ENCODE results near the gene CPN2.
A peak's percentile ranks its signal among the peaks of the same experiment; 100 is the strongest.

CPN2 gene

GRCh38 chr3:194313560-194314387, 37.4 kb downstream of the CPN2 start:
- DNase-seq (ENCODE audit: extremely low spot score): no peak
- POLR2A ChIA-PET: interaction anchor here (1.1 to 3.0 kb wide), 5 partner anchors 114 to 533 kb away, joined by 3 to 14 read pairs (median 10); partner anchors contain the start of gene HES1
- no peak for TF ChIP-seq ELF4 (IDR thresholded peaks at IDR 0.05)
- no peak for TF ChIP-seq BHLHE40 (IDR thresholded peaks at IDR 0.05; ENCODE audit: borderline replicate concordance)
- TF ChIP-seq LEF1 (IDR thresholded peaks at IDR 0.05; ENCODE audit: borderline replicate concordance): no peak
- TF ChIP-seq FOXA1 (IDR thresholded peaks at IDR 0.05): no peak
- CTCF ChIA-PET: interaction anchor here (0.8 kb wide), 1 partner anchor 92 kb away, joined by 3 read pairs; no protein-coding TSS in a partner anchor

DNA sequence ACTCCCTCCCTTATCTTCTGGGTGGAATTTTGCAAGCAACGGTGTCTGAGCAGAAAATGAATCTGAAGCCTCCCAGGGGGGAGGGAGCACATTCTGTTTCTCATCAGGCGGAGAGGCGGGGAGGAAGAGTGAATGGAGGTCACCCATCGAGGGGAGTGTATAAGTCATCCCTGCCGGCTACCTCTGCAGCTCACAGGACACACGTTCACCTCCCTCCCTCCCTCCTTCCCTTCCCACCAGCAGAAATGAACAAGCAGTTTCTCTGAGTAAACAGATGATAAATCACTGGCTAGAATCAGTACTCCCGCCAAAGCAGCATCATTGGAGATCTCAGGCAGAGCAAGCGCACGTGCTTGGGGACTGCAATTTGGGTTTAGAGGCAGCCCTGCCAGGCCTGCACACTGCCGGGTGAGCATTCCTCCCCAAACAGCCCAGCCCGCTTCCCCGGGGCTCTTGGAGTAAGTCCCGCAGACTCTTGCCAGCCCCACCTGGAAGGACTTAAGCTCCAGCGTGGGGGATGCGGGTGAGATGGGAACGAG, 38.3 kb downstream of the CPN2 start:
- DNase-seq (ENCODE audit: extremely low spot score): no peak

GRCh38 chr3:194312186-194312742, 38.9 kb downstream of the CPN2 start:
- TF ChIP-seq L3MBTL2 (conservative IDR thresholded peaks at IDR 0.05) (no peak), CTBP1 (IDR thresholded peaks at IDR 0.05; ENCODE audit: borderline replicate concordance) (no peak), HDGF (IDR thresholded peaks at IDR 0.05; ENCODE audit: borderline replicate concordance) (no peak), TARDBP (IDR thresholded peaks at IDR 0.05) (no peak)
- ChIA-PET CTCF (no interaction called here), POLR2A (interaction anchor here (1.4 to 3.0 kb wide), 2 partner anchors 173 to 532 kb away, joined by 4 to 11 read pairs; no protein-coding TSS in a partner anchor)
- DNase-seq (ENCODE audit: extremely low spot score): no peak

More for the DNA sequence above, 38.3 kb downstream of the CPN2 start:
- POLR2A ChIA-PET: interaction anchor here (1.1 to 3.0 kb wide), 5 partner anchors 113 to 532 kb away, joined by 3 to 14 read pairs (median 10); partner anchors contain the start of gene HES1
- CTCF ChIA-PET: no interaction called here
- TF ChIP-seq SP1 (IDR thresholded peaks at IDR 0.05) (no peak), L3MBTL2 (conservative IDR thresholded peaks at IDR 0.05) (0 out of 2 replicates have a peak, but pooled peaks have one; percentile 16)

DNA sequence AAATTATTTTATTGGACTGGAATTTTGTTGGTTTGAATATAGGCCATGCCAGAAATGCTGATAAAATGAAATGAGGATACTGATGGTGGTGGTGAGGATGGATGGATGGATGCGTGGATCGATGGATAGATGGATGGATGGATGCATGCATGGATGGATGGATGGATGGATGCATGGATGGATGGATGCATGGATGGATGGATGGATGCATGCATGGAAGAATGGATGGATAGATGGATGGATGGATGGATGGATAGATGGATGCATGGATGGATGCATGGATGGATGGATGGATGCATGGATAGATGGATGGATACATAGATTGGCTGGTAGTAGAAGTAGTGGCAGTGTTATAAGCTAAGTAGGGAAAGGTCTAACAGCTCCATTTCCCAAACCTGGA, 40.1 kb downstream of the CPN2 start:
- ChIA-PET CTCF (no interaction called here), POLR2A (interaction anchor here (0.8 to 1.1 kb wide), 2 partner anchors 14 to 175 kb away, joined by 3 read pairs; partner anchors contain the start of gene HES1)
- TF ChIP-seq, protein P1, sequence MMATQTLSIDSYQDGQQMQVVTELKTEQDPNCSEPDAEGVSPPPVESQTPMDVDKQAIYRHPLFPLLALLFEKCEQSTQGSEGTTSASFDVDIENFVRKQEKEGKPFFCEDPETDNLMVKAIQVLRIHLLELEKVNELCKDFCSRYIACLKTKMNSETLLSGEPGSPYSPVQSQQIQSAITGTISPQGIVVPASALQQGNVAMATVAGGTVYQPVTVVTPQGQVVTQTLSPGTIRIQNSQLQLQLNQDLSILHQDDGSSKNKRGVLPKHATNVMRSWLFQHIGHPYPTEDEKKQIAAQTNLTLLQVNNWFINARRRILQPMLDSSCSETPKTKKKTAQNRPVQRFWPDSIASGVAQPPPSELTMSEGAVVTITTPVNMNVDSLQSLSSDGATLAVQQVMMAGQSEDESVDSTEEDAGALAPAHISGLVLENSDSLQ (IDR thresholded peaks at IDR 0.05): no peak
- TF ChIP-seq L3MBTL2 (conservative IDR thresholded peaks at IDR 0.05): no peak
- TF ChIP-seq HDGF (IDR thresholded peaks at IDR 0.05; ENCODE audit: borderline replicate concordance): no peak
- TF ChIP-seq FOXK2 (IDR thresholded peaks at IDR 0.05): no peak
- no peak for TF ChIP-seq ELF4 (IDR thresholded peaks at IDR 0.05)
- no peak for TF ChIP-seq NFRKB (IDR thresholded peaks at IDR 0.05)
- TF ChIP-seq SP1 (IDR thresholded peaks at IDR 0.05): no peak
- no peak for TF ChIP-seq SUZ12 (IDR thresholded peaks at IDR 0.05)
- TF ChIP-seq LEF1 (IDR thresholded peaks at IDR 0.05; ENCODE audit: borderline replicate concordance): no peak
- no peak for TF ChIP-seq BHLHE40 (IDR thresholded peaks at IDR 0.05; ENCODE audit: borderline replicate concordance)
- TF ChIP-seq CTBP1 (IDR thresholded peaks at IDR 0.05; ENCODE audit: borderline replicate concordance): no peak
- no peak for TF ChIP-seq FOXA1 (IDR thresholded peaks at IDR 0.05)
- TF ChIP-seq TARDBP (IDR thresholded peaks at IDR 0.05): no peak
- TF ChIP-seq FOXM1 (IDR thresholded peaks at IDR 0.05; ENCODE audit: borderline replicate concordance): no peak
- no peak for TF ChIP-seq ARNT (IDR thresholded peaks at IDR 0.05)
- no peak for TF ChIP-seq ZNF384 (IDR thresholded peaks at IDR 0.05)

DNA sequence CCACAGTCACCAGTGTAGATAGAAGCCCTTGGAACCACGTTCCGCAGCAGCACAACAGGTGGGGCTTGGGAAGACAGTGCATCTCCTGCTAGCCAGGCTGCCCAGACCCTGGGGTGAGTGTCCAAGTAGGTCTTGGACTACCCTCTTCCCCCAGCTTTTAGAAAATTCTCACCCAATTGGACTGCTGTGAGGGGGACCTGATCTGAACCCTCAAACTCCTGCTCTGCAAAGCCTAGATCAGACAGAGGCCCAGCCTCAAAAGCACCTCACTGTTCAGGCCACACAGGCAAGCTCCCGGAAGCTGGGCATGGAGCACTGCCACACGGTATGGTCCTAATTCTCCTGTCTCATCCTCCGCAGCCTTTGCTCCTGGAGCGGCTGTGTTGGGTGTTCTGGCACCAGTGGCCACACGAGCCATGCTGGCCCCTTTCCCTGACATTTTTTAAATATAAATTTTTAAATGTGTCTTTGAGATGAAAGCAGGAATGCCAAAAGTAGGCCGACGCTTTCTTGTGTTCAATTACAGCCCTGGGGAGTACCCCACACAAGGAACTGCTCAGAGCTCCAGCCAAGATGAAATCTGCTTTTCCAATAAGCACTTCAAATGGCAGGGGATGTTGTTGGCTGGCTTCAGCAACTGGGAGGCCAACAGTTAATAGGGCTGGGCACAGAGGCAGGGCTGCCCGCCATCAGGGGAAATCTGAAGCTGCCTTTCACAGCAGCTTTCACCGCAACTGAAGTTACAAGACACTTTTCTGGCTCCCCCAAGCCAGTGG, 40.9 kb downstream of the CPN2 start:
- DNase-seq (ENCODE audit: extremely low spot score): no peak
- POLR2A ChIA-PET: interaction anchor here (1.1 kb wide), 2 partner anchors 11 to 13 kb away, joined by 3 read pairs; no protein-coding TSS in a partner anchor
- TF ChIP-seq TARDBP (IDR thresholded peaks at IDR 0.05) (no peak), SUZ12 (IDR thresholded peaks at IDR 0.05) (no peak), SP1 (IDR thresholded peaks at IDR 0.05) (no peak), FOXM1 (IDR thresholded peaks at IDR 0.05; ENCODE audit: borderline replicate concordance) (no peak), L3MBTL2 (conservative IDR thresholded peaks at IDR 0.05) (no peak)
- CTCF ChIA-PET: interaction anchor here (1.5 kb wide), 1 partner anchor 12 kb away, joined by 5 read pairs; no protein-coding TSS in a partner anchor

More for the DNA sequence above, 40.1 kb downstream of the CPN2 start:
- no peak for DNase-seq (ENCODE audit: extremely low spot score)

- TF ChIP-seq TARDBP (IDR thresholded peaks at IDR 0.05): no peak
- no peak for DNase-seq (ENCODE audit: extremely low spot score)
- CTCF ChIA-PET: interaction anchor here (1.5 kb wide), 1 partner anchor 11 kb away, joined by 5 read pairs; no protein-coding TSS in a partner anchor
- POLR2A ChIA-PET: interaction anchor here (0.7 to 1.1 kb wide), 2 partner anchors 10 to 168 kb away, joined by 3 read pairs; no protein-coding TSS in a partner anchor
These were observed 42.3 kb downstream of the CPN2 start for GRCh38 chr3:194308601-194309449.

All from HEK293T (cell line).